HG02973 (cell line): Measurements from ENCODE around the gene TLE4.
"Not testable (repeated sequence)": the region's sequence is repeated elsewhere in the genome, so short reads cannot be mapped to it uniquely, and the experiment has no call there.

ENCODE experiments used
- ATAC-seq: cut with Tn5 transposase; IDR thresholded peaks from one replicate; pipeline ENCODE4 v1.9.1; 2021; ENCODE audit warnings: moderate library complexity; ENCODE audit not compliant: unreplicated experiment

The TLE4 gene

DNA sequence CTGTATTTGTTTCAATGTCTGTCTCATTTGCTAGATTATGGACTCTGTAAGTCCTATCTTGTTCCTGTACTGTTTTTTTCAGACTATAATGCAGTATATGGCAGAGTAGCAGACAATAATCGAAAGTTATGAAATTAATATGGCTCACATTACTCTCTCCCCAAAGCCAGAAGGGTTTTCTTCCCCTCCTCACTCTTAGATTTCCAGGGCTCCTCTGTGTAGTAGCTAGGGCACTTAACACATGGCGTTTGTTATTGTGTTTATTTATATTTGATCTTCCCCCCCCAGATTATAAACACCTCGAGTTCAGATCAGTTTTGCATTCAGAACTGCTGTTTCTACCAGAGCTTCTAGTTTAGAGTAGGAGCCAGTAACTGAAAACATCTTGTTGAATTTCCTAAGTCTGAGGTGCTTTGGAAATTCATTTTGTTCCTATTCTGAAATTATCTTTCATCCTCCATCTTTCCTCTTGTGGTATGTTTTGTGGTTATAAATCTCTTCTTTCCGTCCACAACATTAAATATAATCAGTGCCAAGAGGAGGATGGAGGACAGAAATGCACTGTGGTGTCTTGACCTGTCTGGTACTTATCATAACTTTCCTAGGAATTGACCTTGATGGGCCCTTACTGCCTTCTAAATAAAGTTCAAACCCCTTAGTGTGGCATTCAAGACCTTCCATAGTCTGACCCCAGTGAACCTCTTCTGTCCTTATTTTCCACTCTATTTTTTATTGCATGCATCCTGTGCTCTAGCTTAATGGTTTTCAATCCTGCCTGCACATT, 27.0 kb downstream of the TLE4 start:
- ATAC-seq, result no peak

DNA sequence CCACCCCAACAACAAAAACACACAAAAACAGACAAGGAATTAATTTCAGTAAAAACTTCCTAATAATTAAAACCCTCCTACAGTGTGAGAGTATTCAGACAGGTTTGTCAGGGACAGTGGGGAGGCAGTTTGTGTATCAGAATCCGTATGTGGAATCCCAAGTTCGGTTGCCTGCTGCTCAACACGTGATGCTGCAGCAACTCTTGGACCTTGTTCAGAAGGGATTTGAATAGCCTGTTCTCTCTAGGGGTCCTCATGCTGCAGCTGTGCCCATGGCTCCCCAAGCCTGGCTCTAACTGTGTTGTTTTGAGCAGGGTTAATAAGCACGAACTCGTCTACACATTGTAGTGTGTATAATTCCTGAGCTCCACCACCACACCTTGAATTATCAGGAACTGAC, 28.7 kb downstream of the TLE4 start:
- ATAC-seq, result no peak

DNA sequence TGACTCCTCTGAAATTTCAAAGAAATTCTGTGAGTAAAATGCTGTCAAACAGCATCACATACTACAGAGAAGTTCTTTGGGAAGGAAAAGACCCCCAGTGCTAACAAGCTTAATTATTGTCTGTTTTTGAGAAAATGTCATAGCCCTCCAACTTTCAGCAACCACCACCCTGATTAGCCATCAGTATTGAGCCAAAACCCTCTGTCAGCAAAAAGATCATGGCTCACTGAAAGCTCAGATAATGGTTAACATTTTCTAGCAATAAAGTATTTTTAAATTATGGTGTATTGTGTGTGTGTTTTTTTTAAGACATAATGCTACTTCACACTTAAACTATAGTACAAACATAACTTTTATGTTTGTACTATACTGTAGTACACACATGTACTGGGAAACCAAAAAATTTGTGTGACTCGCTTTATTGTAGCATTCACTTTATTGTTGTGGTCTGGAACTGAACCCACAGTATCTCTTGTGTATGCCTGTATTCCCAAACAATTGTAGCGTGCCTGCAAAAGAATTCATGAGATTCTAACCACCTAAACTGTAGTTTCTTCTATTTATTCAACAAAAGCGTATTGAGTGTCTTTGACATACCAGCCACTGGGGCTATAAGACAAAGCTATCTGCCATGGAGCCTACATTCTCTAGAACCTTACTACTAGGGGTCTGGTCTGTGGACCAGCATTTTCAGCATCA, 31.6 kb downstream of the TLE4 start:
- no peak for ATAC-seq

GRCh38 chr9:79604149-79604548, 32.4 kb downstream of the TLE4 start:
- no peak for ATAC-seq

DNA sequence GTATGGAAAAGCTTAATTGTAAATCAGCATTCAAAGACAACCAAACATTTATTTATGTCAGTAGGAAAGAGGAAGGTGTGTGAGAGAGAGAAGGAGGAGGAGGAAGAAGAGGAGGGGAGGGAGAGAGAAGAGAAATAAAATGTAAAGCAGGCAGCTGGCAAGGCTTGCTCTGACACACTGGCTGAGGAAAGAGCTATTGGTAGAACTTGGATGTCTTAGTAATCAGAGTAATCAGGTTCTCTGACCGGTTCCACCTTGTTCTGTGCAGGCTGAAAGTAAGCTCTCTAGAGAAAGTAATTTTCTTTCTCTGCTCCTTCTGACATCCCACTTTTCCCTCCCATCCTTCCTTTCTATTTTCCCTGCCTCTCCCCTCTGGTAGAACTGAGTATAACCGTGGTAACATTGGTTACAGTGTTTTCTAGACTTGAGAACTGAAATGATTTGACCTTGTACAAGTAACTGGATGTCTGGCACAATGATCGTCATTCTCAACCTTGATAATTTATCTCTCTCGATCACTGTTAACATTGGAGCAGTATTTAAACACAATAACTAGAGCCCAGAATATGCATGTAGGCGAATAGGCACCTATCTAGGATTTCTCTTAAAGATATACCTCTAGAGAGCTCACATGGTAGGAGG, 33.3 kb downstream of the TLE4 start:
- no peak for ATAC-seq

DNA sequence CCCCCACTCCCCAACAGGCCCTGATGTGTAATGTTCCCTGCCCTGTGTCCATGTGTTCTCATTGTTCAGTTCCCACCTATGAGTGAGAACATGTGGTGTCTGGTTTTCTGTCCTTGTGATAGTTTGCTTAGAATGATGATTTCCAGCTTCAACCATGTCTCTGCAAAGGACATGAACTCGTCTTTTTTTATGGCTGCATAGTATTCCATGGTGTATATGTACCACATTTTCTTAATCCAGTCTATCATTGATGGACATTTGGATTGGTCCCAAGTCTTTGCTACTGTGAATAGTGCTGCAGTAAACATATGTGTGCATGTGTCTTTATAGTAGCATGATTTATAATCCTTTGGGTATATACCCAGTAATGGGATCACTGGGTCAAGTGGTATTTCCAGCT, 34.8 kb downstream of the TLE4 start:
- not testable (repeated sequence) for ATAC-seq

- no peak for ATAC-seq
Measured at GRCh38 chr9:79609468-79610018, 37.8 kb downstream of the TLE4 start.

DNA sequence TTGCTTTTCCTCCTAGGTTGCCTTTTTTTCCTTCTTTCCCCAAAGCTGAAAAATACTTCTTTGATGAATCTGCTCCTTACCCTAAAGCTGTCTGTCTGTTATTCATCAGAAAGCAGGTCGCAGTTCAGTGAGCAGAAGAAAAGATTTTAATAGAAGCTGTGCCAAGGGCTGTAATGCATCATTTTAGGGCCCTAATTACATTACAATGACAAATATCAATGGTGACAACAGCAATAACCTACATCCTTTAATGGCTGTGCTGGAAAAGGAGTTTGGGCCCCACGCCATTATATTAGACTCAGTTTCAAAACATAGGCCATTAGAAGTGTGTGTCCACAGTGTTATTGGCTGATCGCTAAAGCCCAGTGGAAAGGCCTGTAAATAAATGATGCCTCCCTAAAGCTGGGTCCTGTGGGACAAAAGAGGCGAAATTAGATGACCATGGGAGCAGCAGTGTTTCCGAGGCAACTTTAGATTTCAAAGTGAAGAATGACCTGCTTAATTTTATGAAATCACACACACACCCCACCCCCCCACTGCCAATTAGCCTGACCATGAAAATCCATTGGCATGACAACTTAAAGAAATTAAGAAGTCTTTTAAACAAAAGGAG, 38.4 kb downstream of the TLE4 start:
- ATAC-seq, result no peak

GRCh38 chr9:79610791-79611614, 39.2 kb downstream of the TLE4 start:
- ATAC-seq, result peak; percentile 98

DNA sequence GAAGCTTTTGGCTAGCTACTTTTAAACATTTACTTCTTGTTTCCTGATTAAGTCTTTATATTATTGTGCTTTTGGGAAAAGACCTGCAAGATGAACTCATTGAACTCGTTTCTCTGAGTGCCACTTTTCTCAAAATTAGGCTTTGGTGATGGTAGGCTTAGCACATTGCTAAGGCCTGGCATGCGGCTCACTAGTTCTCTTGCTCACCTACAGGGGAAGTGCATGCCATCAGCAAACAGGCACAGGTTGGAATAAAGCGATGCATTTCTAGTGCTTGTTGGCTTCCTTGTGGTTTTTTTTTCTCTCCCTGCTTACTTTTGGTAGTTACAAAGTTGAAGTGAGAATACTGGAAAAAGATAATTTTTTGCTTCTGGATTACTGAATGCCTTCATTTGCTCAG, 41.4 kb downstream of the TLE4 start:
- ATAC-seq, result no peak

- no peak for ATAC-seq
Measured at GRCh38 chr9:79615038-79615437, 43.3 kb downstream of the TLE4 start.

- ATAC-seq, result no peak
Measured at GRCh38 chr9:79616013-79616412, 44.2 kb downstream of the TLE4 start.

- no peak for ATAC-seq
Measured at GRCh38 chr9:79616971-79617370, 45.2 kb downstream of the TLE4 start.

DNA sequence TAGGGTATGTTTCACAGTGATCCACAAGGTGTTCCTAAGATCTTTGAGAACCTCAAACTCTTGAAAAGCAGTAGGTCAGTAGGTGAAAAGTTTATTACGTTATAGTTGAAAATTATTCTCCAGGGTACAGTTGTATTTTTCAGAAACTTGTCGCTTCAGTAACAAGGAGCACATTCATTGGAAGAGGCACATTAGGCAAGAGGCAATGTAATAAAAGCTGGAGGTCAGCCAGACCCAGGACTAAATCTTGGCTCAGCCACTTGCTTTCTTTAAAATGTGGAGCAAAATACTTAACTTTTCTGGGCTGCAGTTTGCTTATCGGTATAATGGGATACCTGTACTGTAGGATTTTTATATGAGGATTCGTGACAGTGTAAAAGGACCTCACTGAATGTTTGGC, 45.6 kb downstream of the TLE4 start:
- ATAC-seq, result no peak

- ATAC-seq, result no peak
Measured at GRCh38 chr9:79619930-79620329, 48.2 kb downstream of the TLE4 start.

GRCh38 chr9:79621916-79622575, 50.3 kb downstream of the TLE4 start:
- ATAC-seq, result no peak

GRCh38 chr9:79623799-79624721, 52.3 kb downstream of the TLE4 start:
- peak; percentile 96 for ATAC-seq

- ATAC-seq, result no peak
Measured at GRCh38 chr9:79629721-79630120, 58.0 kb downstream of the TLE4 start.
